AG20443 (cell line): ENCODE measurements around the gene PLD2.
"Not testable (repeated sequence)": the region's sequence is repeated elsewhere in the genome, so short reads cannot be mapped to it uniquely, and the experiment has no call there.

Experiments
- DNase-seq: peaks from one replicate; pipeline ENCODE4 v3.0.0; 2012; ENCODE audit warnings: low spot score, mixed read lengths

PLD2 gene

GRCh38 chr17:4790705-4791088 lies 16.3 kb upstream of the PLD2 start:
- no peak for DNase-seq

- DNase-seq = no peak
Measured at GRCh38 chr17:4795168-4795567, 11.8 kb upstream of the PLD2 start.

- DNase-seq = peak; percentile 73
Measured at GRCh38 chr17:4796552-4796920, 10.4 kb upstream of the PLD2 start.

GRCh38 chr17:4800462-4801196 lies 6.3 kb upstream of the PLD2 start:
- DNase-seq = no peak

- DNase-seq = no peak
Measured at GRCh38 chr17:4802228-4802627, 4.7 kb upstream of the PLD2 start, which contains the start of gene C17orf114. Gene C17orf114 (minus strand): TSS chr17:4802328.

- DNase-seq = no peak
Measured at GRCh38 chr17:4806456-4806776, 536 bp upstream of the PLD2 start.

GRCh38 chr17:4807605-4808377 lies 839 bp downstream of the PLD2 start:
- DNase-seq = peak; percentile 49

GRCh38 chr17:4808378-4808767 lies 1.4 kb downstream of the PLD2 start:
- peak; percentile 39 for DNase-seq

GRCh38 chr17:4810696-4811290 lies 3.8 kb downstream of the PLD2 start:
- DNase-seq = no peak

GRCh38 chr17:4811471-4811870 lies 4.5 kb downstream of the PLD2 start:
- no peak for DNase-seq

GRCh38 chr17:4812690-4813089 lies 5.7 kb downstream of the PLD2 start:
- DNase-seq = no peak

- peak; percentile 30 for DNase-seq
Measured at GRCh38 chr17:4815043-4815675, 8.2 kb downstream of the PLD2 start.

GRCh38 chr17:4816826-4817225 lies 9.9 kb downstream of the PLD2 start:
- no peak for DNase-seq

GRCh38 chr17:4818276-4818675 lies 11.3 kb downstream of the PLD2 start:
- DNase-seq = no peak

GRCh38 chr17:4822835-4823234 lies 15.9 kb downstream of the PLD2 start:
- no peak for DNase-seq

GRCh38 chr17:4823373-4824089 lies 16.6 kb downstream of the PLD2 start:
- DNase-seq = no peak

GRCh38 chr17:4827399-4827798 lies 20.4 kb downstream of the PLD2 start:
- no peak for DNase-seq

- not testable (repeated sequence) for DNase-seq
Measured at GRCh38 chr17:4832829-4833177, 25.9 kb downstream of the PLD2 start.

GRCh38 chr17:4833178-4833940 lies 26.4 kb downstream of the PLD2 start, which contains the start of gene MINK1:
Gene MINK1 (plus strand): TSS chr17:4833340. CDS start chr17:4833584, 244 bp downstream.
- peak; percentile 100 for DNase-seq

GRCh38 chr17:4833941-4834680 lies 27.2 kb downstream of the PLD2 start:
- DNase-seq = peak; percentile 35

GRCh38 chr17:4834681-4835020 lies 27.7 kb downstream of the PLD2 start:
- DNase-seq = no peak
